Esophagus squamous epithelium (tissue), 4 donors: ENCODE results near the gene TRIM36.

Experiments
- POLR2A ChIP-seq, 4 donors: fragments of 450-650 bp; IDR thresholded peaks; one replicate each; pipeline ENCODE4 v1.6.1; 2017; ENCODE audit warnings: antibody characterized with exemption in 4 of 4, mild to moderate bottlenecking in 4 of 4, moderate library complexity in 3 of 4
- TF ChIP-seq, protein P1 (sequence below), 6 experiments: fragments of 450-650 bp in 4 of 6; fragments of 200-600 bp in 2 of 6; sonication (generic) in 2 of 6; IDR thresholded peaks; one replicate each; pipeline ENCODE4 v1.5.1; 2016 to 2019; ENCODE audit warnings: antibody characterized with exemption in 6 of 6, mild to moderate bottlenecking in 4 of 6, moderate library complexity in 4 of 6

- TF ChIP-seq, protein P1, sequence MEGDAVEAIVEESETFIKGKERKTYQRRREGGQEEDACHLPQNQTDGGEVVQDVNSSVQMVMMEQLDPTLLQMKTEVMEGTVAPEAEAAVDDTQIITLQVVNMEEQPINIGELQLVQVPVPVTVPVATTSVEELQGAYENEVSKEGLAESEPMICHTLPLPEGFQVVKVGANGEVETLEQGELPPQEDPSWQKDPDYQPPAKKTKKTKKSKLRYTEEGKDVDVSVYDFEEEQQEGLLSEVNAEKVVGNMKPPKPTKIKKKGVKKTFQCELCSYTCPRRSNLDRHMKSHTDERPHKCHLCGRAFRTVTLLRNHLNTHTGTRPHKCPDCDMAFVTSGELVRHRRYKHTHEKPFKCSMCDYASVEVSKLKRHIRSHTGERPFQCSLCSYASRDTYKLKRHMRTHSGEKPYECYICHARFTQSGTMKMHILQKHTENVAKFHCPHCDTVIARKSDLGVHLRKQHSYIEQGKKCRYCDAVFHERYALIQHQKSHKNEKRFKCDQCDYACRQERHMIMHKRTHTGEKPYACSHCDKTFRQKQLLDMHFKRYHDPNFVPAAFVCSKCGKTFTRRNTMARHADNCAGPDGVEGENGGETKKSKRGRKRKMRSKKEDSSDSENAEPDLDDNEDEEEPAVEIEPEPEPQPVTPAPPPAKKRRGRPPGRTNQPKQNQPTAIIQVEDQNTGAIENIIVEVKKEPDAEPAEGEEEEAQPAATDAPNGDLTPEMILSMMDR (IDR thresholded peaks at IDR 0.05), result no peak
- TF ChIP-seq POLR2A (IDR thresholded peaks at IDR 0.05), result no peak
Observed at GRCh38 chr5:115086473-115086872, 83.2 kb downstream of the TRIM36 start.
